SK-N-SH (cell line): ENCODE results near the gene CLCN1. TPM values are rescaled to one million over a fixed set of nuclear protein-coding genes. Genes with fewer than 3 reads are reported as not detected.

Experiments used
- CTCF ChIA-PET: fragments of 300-600, 350-600 bp; formaldehyde crosslinking; extraction: SDS; loops from one replicate; lab custom pipeline; 2021; lab: Yijun Ruan, JAX
- POLR2A ChIA-PET: fragments of 350-600 bp; sonication (Branson Sonifier 250); formaldehyde crosslinking; extraction: SDS; loops from one replicate; lab custom pipeline; 2020; ENCODE audit warnings: antibody characterized with exemption, inconsistent platforms; lab: Yijun Ruan, JAX
- DNase-seq: peaks from one replicate; pipeline ENCODE4 v3.0.0; 2012
- H2AFZ ChIP-seq: fragments of 200-600 bp; sonication (generic); 2 replicates; pipeline ENCODE4 v1.8.1; 2016; ENCODE audit warnings: antibody characterized with exemption, mild to moderate bottlenecking, low read depth
- H3F3A ChIP-seq: fragments of 200-600 bp; sonication (generic); replicated peaks from 2 replicates; pipeline ENCODE3; 2016; ENCODE audit warnings: antibody characterized with exemption, mild to moderate bottlenecking; ENCODE audit not compliant: insufficient read depth
- H3K27ac ChIP-seq, 2 experiments: fragments of 200-500 bp in 1 of 2; fragments of 200-600 bp in 1 of 2; sonication (Bioruptor generic) in 1 of 2; sonication (generic), shearing (Covaris generic) in 1 of 2; 2 replicates each; pipeline versions ENCODE4 v1.5.1 to v1.6.1; 2014 to 2016; ENCODE audit warnings: low read depth in 2 of 2, inconsistent platforms in 1 of 2, low read length in 1 of 2, mild to moderate bottlenecking in 1 of 2, mixed read lengths in 1 of 2
- H3K27me3 ChIP-seq: fragments of 200-600 bp; sonication (generic), shearing (Covaris generic); 2 replicates; pipeline ENCODE4 v1.6.1; 2016; ENCODE audit warnings: mixed run types; ENCODE audit not compliant: insufficient read depth
- H3K36me3 ChIP-seq, 2 experiments: fragments of 200-500 bp in 1 of 2; fragments of 200-600 bp in 1 of 2; sonication (Bioruptor generic) in 1 of 2; sonication (generic) in 1 of 2; replicated peaks in 1 of 2; 2 replicates each; pipeline versions ENCODE3 to v1.5.1; 2014 to 2016; ENCODE audit warnings: low read length in 1 of 2, mild to moderate bottlenecking in 1 of 2; ENCODE audit not compliant: insufficient read depth in 2 of 2, control insufficient read depth in 1 of 2
- H3K4me1 ChIP-seq, 2 experiments: fragments of 200-500 bp in 1 of 2; fragments of 200-600 bp in 1 of 2; sonication (Bioruptor generic) in 1 of 2; sonication (generic), shearing (Covaris generic) in 1 of 2; 2 replicates each; pipeline versions ENCODE4 v1.5.1 to v1.6.1; 2014 to 2016; ENCODE audit warnings: low read depth in 1 of 2, low read length in 1 of 2, mixed run types in 1 of 2; ENCODE audit not compliant: insufficient read depth in 2 of 2, control insufficient read depth in 1 of 2
- H3K4me2 ChIP-seq: fragments of 200-600 bp; sonication (generic), shearing (Covaris generic); 2 replicates; pipeline ENCODE4 v1.6.1; 2017; ENCODE audit warnings: mixed run types
- H3K4me3 ChIP-seq, 2 experiments: fragments of 200-500 bp in 1 of 2; fragments of 200-600 bp in 1 of 2; sonication (Bioruptor generic) in 1 of 2; sonication (generic), shearing (Covaris generic) in 1 of 2; 2 replicates each; pipeline versions ENCODE4 v1.5.1 to v1.8.1; 2014 to 2016; ENCODE audit warnings: low read depth in 2 of 2, inconsistent platforms in 1 of 2, low read length in 1 of 2, mild to moderate bottlenecking in 1 of 2, mixed read lengths in 1 of 2, moderate library complexity in 1 of 2
- H3K79me2 ChIP-seq: fragments of 200-600 bp; sonication (generic); 2 replicates; pipeline ENCODE4 v1.8.1; 2017; ENCODE audit warnings: mild to moderate bottlenecking; ENCODE audit not compliant: insufficient read depth
- H3K9ac ChIP-seq: fragments of 200-600 bp; sonication (generic); 2 replicates; pipeline ENCODE4 v1.6.1; 2017; ENCODE audit warnings: mixed run types
- H3K9me2 ChIP-seq: fragments of 200-600 bp; sonication (generic); 2 replicates; pipeline ENCODE4 v1.6.1; 2017; ENCODE audit warnings: mixed run types
- H3K9me3 ChIP-seq: fragments of 200-600 bp; sonication (generic); 2 replicates; pipeline ENCODE4 v1.6.1; 2017; ENCODE audit warnings: mixed run types, mild to moderate bottlenecking, moderate library complexity
- H4K20me1 ChIP-seq: fragments of 200-600 bp; sonication (generic); 2 replicates; pipeline ENCODE4 v1.6.1; 2017; ENCODE audit warnings: mild to moderate bottlenecking, mixed run types; ENCODE audit not compliant: insufficient read depth
- FOSL2 ChIP-seq: IDR thresholded peaks from 2 replicates; pipeline ENCODE4 v1.4.0; 2012; ENCODE audit warnings: low read depth, mild to moderate bottlenecking, moderate library complexity, borderline replicate concordance
- JUND ChIP-seq: IDR thresholded peaks from 2 replicates; pipeline ENCODE4 v1.4.0; 2012
- MAX ChIP-seq: IDR thresholded peaks from 2 replicates; pipeline ENCODE4 v1.4.0; 2012; ENCODE audit warnings: low read depth
- MEF2A ChIP-seq: IDR thresholded peaks from 2 replicates; pipeline ENCODE4 v1.4.0; 2012; ENCODE audit warnings: low read depth, borderline replicate concordance
- NFIC ChIP-seq: IDR thresholded peaks from 2 replicates; pipeline ENCODE4 v1.4.0; 2012; ENCODE audit warnings: borderline replicate concordance
- PBX3 ChIP-seq: IDR thresholded peaks from 2 replicates; pipeline ENCODE4; 2012
- POLR2AphosphoS5 ChIP-seq: IDR thresholded peaks from 2 replicates; pipeline ENCODE4 v1.6.1; 2012; ENCODE audit warnings: low read depth, low read length
- RCOR1 ChIP-seq: fragments of 150-350 bp; IDR thresholded peaks from 2 replicates; pipeline ENCODE4 v1.6.1; 2017; ENCODE audit warnings: antibody characterized with exemption, low read length
- REST ChIP-seq: IDR thresholded peaks from 2 replicates; pipeline ENCODE4 v1.6.1; 2012; ENCODE audit warnings: mild to moderate bottlenecking, low read depth, low read length, moderate library complexity
- RFX5 ChIP-seq: IDR thresholded peaks from 2 replicates; pipeline ENCODE4 v1.6.1; 2012; ENCODE audit warnings: mild to moderate bottlenecking, improper control_type of control experiment, low read length
- RXRA ChIP-seq: IDR thresholded peaks from 2 replicates; pipeline ENCODE4 v1.4.0; 2012; ENCODE audit warnings: low read depth, mild to moderate bottlenecking, borderline replicate concordance
- TCF12 ChIP-seq: IDR thresholded peaks from 2 replicates; pipeline ENCODE4 v1.4.0; 2012
- TEAD4 ChIP-seq: IDR thresholded peaks from 2 replicates; pipeline ENCODE4 v1.4.0; 2012; ENCODE audit warnings: mild to moderate bottlenecking, borderline replicate concordance; ENCODE audit not compliant: insufficient read depth
- ZBTB33 ChIP-seq: IDR thresholded peaks from 2 replicates; pipeline ENCODE4 v1.4.0; 2012; ENCODE audit warnings: low read depth, borderline replicate concordance
- WGBS: methylation state at CpG from one replicate; pipeline ENCODE4 v1.1.6; 2017; ENCODE audit warnings: low lambda C conversion rate; 5-methylcytosine and 5-hydroxymethylcytosine counted together
- polyA plus RNA-seq, 3 experiments: library from polyadenylated mRNA; depleted of rRNA; stranded (reverse); fragments of >200 nt; gene quantifications; 2 replicates each; pipeline ENCODE4 v1.2.3, GENCODE V29; 2012

Gene CLCN1
- polyA plus RNA-seq, 1 of the 3 experiments (the other 2 are of a cell fraction), result 0.12 TPM

- ChIA-PET POLR2A (no interaction called here), CTCF (interaction anchor here (0.8 to 5.8 kb wide), 5 partner anchors 10 to 744 kb away, joined by 3 to 38 read pairs (median 3); no protein-coding TSS in a partner anchor)
- Histone ChIP-seq H3K79me2 (peaks cover 98% of the 10 kb centered on the region), H3K4me2 (peak overlapping the region; percentile 100), H3K9ac (peak overlapping the region; percentile 99), H3K27ac (peak overlapping the region; percentile 6 to 100; a peak in 3 of 4 replicates), H3F3A (peaks cover 42% of the 10 kb centered on the region), H2AFZ (no peak overlapping the region), H4K20me1 (peaks cover 73% of the 10 kb centered on the region), H3K9me2 (no peaks in the 10 kb centered on the region), H3K36me3 (peaks cover 41 to 64% of the 10 kb centered on the region in 2 experiments), H3K27me3 (no peaks in the 10 kb centered on the region), H3K9me3 (no peaks in the 10 kb centered on the region), H3K4me3 (peak overlapping the region; percentile 79 to 99; a peak in 3 of 4 replicates), H3K4me1 (peaks cover 23 to 48% of the 10 kb centered on the region in 2 experiments; a peak in 3 of 4 replicates)
- DNase-seq, result no peak
- TF ChIP-seq MEF2A, result no peak
- TF ChIP-seq NFIC, result no peak
- TF ChIP-seq FOSL2, result peak; percentile 49; the same call in 1 of the 2 replicates
- peak; percentile 3; the same call in 1 of the 2 replicates for TF ChIP-seq PBX3
- TF ChIP-seq RFX5, result no peak
- TF ChIP-seq RCOR1, result no peak
- no peak for TF ChIP-seq MAX
- no peak for TF ChIP-seq RXRA
- no peak for TF ChIP-seq REST
- peak; percentile 27; the same call in 1 of the 2 replicates for TF ChIP-seq JUND
- TF ChIP-seq ZBTB33, result no peak
- no peak for TF ChIP-seq TCF12
- no peak; the same call in 1 of the 2 replicates for TF ChIP-seq POLR2AphosphoS5
- TF ChIP-seq TEAD4, result no peak
- WGBS, result 38% methylated on average over 5 of the region's 5 CpGs
Observed at GRCh38 chr7:143384148-143384547, 68.2 kb downstream of the CLCN1 start.
